Measurements from ENCODE around the gene ACKR3.

GRCh38 chr2:236558993-236559978 is 10.3 kb upstream of the ACKR3 start:
- TF ChIP-seq CTCF (conservative IDR thresholded peaks at IDR 0.05) (no peak), ZFX (IDR thresholded peaks at IDR 0.05) (no peak)

All from C4-2B (cell line).